Measurements from ENCODE around the gene PHAF1.

PHAF1 gene

DNA sequence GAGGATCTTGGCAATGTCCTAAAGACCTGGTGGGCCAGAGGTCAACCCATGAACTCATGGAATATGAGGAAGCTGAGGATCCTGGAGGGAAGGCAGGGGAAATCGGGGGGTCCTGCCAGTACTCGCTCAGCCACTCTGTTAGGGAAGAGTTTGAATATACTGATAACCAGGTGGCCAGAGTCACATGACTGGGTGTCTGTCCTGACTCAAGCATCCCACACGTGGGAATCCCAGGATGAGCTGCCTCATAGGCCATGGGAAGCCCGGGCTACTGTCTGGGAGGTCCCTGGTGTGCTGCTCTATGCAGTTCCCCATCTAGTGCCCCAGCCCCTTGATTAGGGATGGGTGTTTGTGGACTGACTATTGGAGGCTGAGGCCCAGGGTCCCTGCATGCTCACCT lies 78.6 kb downstream of the PHAF1 start:
- no peak for TF ChIP-seq ZC3H10 (CRISPR knock-in tag; IDR thresholded peaks at IDR 0.05)
- no peak for TF ChIP-seq ZNF8 (CRISPR knock-in tag; IDR thresholded peaks at IDR 0.05)
- TF ChIP-seq BACH2 (CRISPR knock-in tag; IDR thresholded peaks at IDR 0.05; ENCODE audit: borderline replicate concordance), result no peak
- TF ChIP-seq PPARA (CRISPR knock-in tag; IDR thresholded peaks at IDR 0.05; ENCODE audit: borderline replicate concordance), result no peak
- TF ChIP-seq OSR1 (CRISPR knock-in tag; IDR thresholded peaks at IDR 0.05), result no peak
- no peak for TF ChIP-seq ARNTL (CRISPR knock-in tag; IDR thresholded peaks at IDR 0.05; ENCODE audit: borderline replicate concordance, low read depth)
- TF ChIP-seq, protein P1, sequence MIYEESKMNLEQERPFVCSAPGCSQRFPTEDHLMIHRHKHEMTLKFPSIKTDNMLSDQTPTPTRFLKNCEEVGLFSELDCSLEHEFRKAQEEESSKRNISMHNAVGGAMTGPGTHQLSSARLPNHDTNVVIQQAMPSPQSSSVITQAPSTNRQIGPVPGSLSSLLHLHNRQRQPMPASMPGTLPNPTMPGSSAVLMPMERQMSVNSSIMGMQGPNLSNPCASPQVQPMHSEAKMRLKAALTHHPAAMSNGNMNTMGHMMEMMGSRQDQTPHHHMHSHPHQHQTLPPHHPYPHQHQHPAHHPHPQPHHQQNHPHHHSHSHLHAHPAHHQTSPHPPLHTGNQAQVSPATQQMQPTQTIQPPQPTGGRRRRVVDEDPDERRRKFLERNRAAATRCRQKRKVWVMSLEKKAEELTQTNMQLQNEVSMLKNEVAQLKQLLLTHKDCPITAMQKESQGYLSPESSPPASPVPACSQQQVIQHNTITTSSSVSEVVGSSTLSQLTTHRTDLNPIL (CRISPR knock-in tag; IDR thresholded peaks at IDR 0.05; ENCODE audit: low read depth), result no peak
- no peak for TF ChIP-seq CSDC2 (CRISPR knock-in tag; IDR thresholded peaks at IDR 0.05)
- TF ChIP-seq TCF4 (CRISPR knock-in tag; IDR thresholded peaks at IDR 0.05; ENCODE audit: borderline replicate concordance), result no peak
- TF ChIP-seq, protein P2, sequence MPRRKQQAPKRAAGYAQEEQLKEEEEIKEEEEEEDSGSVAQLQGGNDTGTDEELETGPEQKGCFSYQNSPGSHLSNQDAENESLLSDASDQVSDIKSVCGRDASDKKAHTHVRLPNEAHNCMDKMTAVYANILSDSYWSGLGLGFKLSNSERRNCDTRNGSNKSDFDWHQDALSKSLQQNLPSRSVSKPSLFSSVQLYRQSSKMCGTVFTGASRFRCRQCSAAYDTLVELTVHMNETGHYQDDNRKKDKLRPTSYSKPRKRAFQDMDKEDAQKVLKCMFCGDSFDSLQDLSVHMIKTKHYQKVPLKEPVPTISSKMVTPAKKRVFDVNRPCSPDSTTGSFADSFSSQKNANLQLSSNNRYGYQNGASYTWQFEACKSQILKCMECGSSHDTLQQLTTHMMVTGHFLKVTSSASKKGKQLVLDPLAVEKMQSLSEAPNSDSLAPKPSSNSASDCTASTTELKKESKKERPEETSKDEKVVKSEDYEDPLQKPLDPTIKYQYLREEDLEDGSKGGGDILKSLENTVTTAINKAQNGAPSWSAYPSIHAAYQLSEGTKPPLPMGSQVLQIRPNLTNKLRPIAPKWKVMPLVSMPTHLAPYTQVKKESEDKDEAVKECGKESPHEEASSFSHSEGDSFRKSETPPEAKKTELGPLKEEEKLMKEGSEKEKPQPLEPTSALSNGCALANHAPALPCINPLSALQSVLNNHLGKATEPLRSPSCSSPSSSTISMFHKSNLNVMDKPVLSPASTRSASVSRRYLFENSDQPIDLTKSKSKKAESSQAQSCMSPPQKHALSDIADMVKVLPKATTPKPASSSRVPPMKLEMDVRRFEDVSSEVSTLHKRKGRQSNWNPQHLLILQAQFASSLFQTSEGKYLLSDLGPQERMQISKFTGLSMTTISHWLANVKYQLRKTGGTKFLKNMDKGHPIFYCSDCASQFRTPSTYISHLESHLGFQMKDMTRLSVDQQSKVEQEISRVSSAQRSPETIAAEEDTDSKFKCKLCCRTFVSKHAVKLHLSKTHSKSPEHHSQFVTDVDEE (CRISPR knock-in tag; IDR thresholded peaks at IDR 0.05), result no peak
- no peak for TF ChIP-seq RARB (CRISPR knock-in tag; IDR thresholded peaks at IDR 0.05)
- TF ChIP-seq, protein P3, sequence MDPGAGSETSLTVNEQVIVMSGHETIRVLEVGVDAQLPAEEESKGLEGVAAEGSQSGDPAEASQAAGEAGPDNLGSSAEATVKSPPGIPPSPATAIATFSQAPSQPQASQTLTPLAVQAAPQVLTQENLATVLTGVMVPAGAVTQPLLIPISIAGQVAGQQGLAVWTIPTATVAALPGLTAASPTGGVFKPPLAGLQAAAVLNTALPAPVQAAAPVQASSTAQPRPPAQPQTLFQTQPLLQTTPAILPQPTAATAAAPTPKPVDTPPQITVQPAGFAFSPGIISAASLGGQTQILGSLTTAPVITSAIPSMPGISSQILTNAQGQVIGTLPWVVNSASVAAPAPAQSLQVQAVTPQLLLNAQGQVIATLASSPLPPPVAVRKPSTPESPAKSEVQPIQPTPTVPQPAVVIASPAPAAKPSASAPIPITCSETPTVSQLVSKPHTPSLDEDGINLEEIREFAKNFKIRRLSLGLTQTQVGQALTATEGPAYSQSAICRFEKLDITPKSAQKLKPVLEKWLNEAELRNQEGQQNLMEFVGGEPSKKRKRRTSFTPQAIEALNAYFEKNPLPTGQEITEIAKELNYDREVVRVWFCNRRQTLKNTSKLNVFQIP (CRISPR knock-in tag; IDR thresholded peaks at IDR 0.05; ENCODE audit: borderline replicate concordance, low read depth), result no peak
- TF ChIP-seq ESRRG (CRISPR knock-in tag; IDR thresholded peaks at IDR 0.05), result no peak
- TF ChIP-seq GLIS3 (CRISPR knock-in tag; IDR thresholded peaks at IDR 0.05), result no peak
- no peak for TF ChIP-seq SNAI2 (CRISPR knock-in tag; IDR thresholded peaks at IDR 0.05)
- TF ChIP-seq, protein P4, sequence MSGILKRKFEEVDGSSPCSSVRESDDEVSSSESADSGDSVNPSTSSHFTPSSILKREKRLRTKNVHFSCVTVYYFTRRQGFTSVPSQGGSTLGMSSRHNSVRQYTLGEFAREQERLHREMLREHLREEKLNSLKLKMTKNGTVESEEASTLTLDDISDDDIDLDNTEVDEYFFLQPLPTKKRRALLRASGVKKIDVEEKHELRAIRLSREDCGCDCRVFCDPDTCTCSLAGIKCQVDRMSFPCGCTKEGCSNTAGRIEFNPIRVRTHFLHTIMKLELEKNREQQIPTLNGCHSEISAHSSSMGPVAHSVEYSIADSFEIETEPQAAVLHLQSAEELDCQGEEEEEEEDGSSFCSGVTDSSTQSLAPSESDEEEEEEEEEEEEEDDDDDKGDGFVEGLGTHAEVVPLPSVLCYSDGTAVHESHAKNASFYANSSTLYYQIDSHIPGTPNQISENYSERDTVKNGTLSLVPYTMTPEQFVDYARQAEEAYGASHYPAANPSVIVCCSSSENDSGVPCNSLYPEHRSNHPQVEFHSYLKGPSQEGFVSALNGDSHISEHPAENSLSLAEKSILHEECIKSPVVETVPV (CRISPR knock-in tag; IDR thresholded peaks at IDR 0.05), result no peak
- TF ChIP-seq ZFP3 (CRISPR knock-in tag; IDR thresholded peaks at IDR 0.05), result no peak
- TF ChIP-seq, protein P5, sequence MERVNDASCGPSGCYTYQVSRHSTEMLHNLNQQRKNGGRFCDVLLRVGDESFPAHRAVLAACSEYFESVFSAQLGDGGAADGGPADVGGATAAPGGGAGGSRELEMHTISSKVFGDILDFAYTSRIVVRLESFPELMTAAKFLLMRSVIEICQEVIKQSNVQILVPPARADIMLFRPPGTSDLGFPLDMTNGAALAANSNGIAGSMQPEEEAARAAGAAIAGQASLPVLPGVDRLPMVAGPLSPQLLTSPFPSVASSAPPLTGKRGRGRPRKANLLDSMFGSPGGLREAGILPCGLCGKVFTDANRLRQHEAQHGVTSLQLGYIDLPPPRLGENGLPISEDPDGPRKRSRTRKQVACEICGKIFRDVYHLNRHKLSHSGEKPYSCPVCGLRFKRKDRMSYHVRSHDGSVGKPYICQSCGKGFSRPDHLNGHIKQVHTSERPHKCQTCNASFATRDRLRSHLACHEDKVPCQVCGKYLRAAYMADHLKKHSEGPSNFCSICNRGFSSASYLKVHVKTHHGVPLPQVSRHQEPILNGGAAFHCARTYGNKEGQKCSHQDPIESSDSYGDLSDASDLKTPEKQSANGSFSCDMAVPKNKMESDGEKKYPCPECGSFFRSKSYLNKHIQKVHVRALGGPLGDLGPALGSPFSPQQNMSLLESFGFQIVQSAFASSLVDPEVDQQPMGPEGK (CRISPR knock-in tag; IDR thresholded peaks at IDR 0.05; ENCODE audit: borderline replicate concordance), result no peak
- no peak for TF ChIP-seq ZNF70 (CRISPR knock-in tag; IDR thresholded peaks at IDR 0.05)
- no peak for ATAC-seq

DNA sequence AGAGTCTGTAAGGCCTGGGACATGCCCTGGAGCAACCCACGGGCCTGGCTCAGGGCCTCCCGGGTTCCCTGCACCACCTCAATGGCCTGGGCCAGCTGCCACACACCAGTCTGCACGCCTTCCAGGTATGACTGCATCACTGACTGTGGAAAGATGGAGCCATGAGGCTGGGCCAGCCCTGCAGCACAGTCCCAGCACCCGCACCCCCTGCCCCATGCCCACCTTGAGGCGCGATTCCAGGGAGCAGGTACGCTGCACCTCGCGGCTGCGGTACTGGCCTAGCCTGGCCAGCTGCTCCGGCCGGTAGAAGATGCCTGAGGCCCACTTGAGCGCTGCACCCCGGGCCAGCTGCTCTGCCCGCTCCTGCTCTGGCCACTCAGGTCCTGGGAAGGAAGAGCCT lies 79.1 kb downstream of the PHAF1 start:
- TF ChIP-seq PPARA (CRISPR knock-in tag; IDR thresholded peaks at IDR 0.05; ENCODE audit: borderline replicate concordance) (no peak), GLIS3 (CRISPR knock-in tag; IDR thresholded peaks at IDR 0.05) (no peak), BACH2 (CRISPR knock-in tag; IDR thresholded peaks at IDR 0.05; ENCODE audit: borderline replicate concordance) (no peak), ZNF565 (CRISPR knock-in tag; conservative IDR thresholded peaks at IDR 0.05; ENCODE audit: low read depth) (no peak), ZC3H10 (CRISPR knock-in tag; IDR thresholded peaks at IDR 0.05) (no peak), ZNF70 (CRISPR knock-in tag; IDR thresholded peaks at IDR 0.05) (no peak), SNAI2 (CRISPR knock-in tag; IDR thresholded peaks at IDR 0.05) (no peak), TCF4 (CRISPR knock-in tag; IDR thresholded peaks at IDR 0.05; ENCODE audit: borderline replicate concordance) (no peak), ISL1 (CRISPR knock-in tag; IDR thresholded peaks at IDR 0.05) (no peak), ARNTL (CRISPR knock-in tag; IDR thresholded peaks at IDR 0.05; ENCODE audit: borderline replicate concordance, low read depth) (no peak), OSR1 (CRISPR knock-in tag; IDR thresholded peaks at IDR 0.05) (no peak), ZFP3 (CRISPR knock-in tag; IDR thresholded peaks at IDR 0.05) (no peak), RARB (CRISPR knock-in tag; IDR thresholded peaks at IDR 0.05) (no peak), TOX (CRISPR knock-in tag; IDR thresholded peaks at IDR 0.05; ENCODE audit: borderline replicate concordance) (no peak)
- TF ChIP-seq, protein P2 (CRISPR knock-in tag; IDR thresholded peaks at IDR 0.05), result no peak
- TF ChIP-seq, protein P3 (CRISPR knock-in tag; IDR thresholded peaks at IDR 0.05; ENCODE audit: borderline replicate concordance, low read depth), result no peak
- no peak for ATAC-seq
